H1 (cell line): Measurements from ENCODE around the gene APBA2. TPM values are rescaled to one million over a fixed set of nuclear protein-coding genes. Genes with fewer than 3 reads are reported as not detected.

ENCODE experiments used
- CTCF ChIA-PET: fragments of 300-600 bp; sonication (Branson Sonifier 250); formaldehyde crosslinking; loops from one replicate; lab custom pipeline; 2021; ENCODE audit not compliant: partially characterized antibody; lab: Charles Lee
- POLR2A ChIA-PET: fragments of 300-600 bp; sonication (Branson Sonifier 250); formaldehyde crosslinking; loops from one replicate; lab custom pipeline; 2021; ENCODE audit warnings: inconsistent platforms; ENCODE audit not compliant: partially characterized antibody; lab: Charles Lee
- DNase-seq, 2 experiments: peaks; one replicate each; pipeline versions ENCODE4 v3.0.0 to v3.0.0-alpha.2; 2010 to 2022; ENCODE audit warnings: low spot score in 2 of 2, low read depth in 1 of 2, mixed read lengths in 1 of 2
- FAIRE-seq: peaks from 2 replicates; lab custom pipeline; 2011; peaks lifted over from hg19 to GRCh38; lab: Jason Lieb, UNC
- H2AFZ ChIP-seq: 2 replicates; pipeline ENCODE4 v1.8.1; 2012; ENCODE audit warnings: low read length, inconsistent platforms
- H2AK5ac ChIP-seq: 2 replicates; pipeline ENCODE4 v1.6.1; 2013; ENCODE audit warnings: low read depth, low read length
- H2BK120ac ChIP-seq: replicated peaks from 2 replicates; pipeline ENCODE3; 2013; ENCODE audit warnings: low read depth, low read length, inconsistent platforms
- H2BK12ac ChIP-seq: 2 replicates; pipeline ENCODE4 v1.6.1; 2013; ENCODE audit warnings: low read depth, low read length
- H2BK15ac ChIP-seq: 2 replicates; pipeline ENCODE4 v1.6.1; 2013; ENCODE audit warnings: low read length
- H2BK20ac ChIP-seq: 2 replicates; pipeline ENCODE4 v1.6.1; 2013; ENCODE audit warnings: low read length
- H2BK5ac ChIP-seq: 2 replicates; pipeline ENCODE4 v1.6.1; 2013; ENCODE audit warnings: low read depth, low read length
- H3K14ac ChIP-seq: 2 replicates; pipeline ENCODE4 v1.6.1; 2013; ENCODE audit warnings: inconsistent platforms; ENCODE audit not compliant: insufficient read length
- H3K18ac ChIP-seq: 2 replicates; pipeline ENCODE4 v1.6.1; 2013; ENCODE audit warnings: low read length; ENCODE audit errors: extremely low read depth
- H3K23ac ChIP-seq: 2 replicates; pipeline ENCODE4 v1.6.1; 2013; ENCODE audit warnings: inconsistent platforms; ENCODE audit not compliant: insufficient read length
- H3K23me2 ChIP-seq: 2 replicates; pipeline ENCODE4 v1.6.1; 2013; ENCODE audit warnings: low read depth, low read length
- H3K27ac ChIP-seq: 2 replicates; pipeline ENCODE4 v1.6.1; 2011; ENCODE audit warnings: low read depth, low read length, inconsistent platforms
- H3K27me3 ChIP-seq, 4 experiments: replicated peaks in 1 of 4; 1 replicate in 1 of 4; 2 replicates in 3 of 4; pipeline versions ENCODE4 v1.6.1 to v1.8.1; 2011 to 2013; ENCODE audit warnings: low read length in 3 of 4, mild to moderate bottlenecking in 3 of 4, inconsistent platforms in 2 of 4, mixed read lengths in 2 of 4, moderate library complexity in 1 of 4; ENCODE audit not compliant: control insufficient read depth in 3 of 4, insufficient read depth in 3 of 4; ENCODE audit errors: extremely low read depth in 1 of 4
- H3K36me3 ChIP-seq, 4 experiments: 2 replicates each; pipeline versions ENCODE4 v1.6.1 to v1.8.1; 2011 to 2013; ENCODE audit warnings: mild to moderate bottlenecking in 4 of 4, low read length in 3 of 4, moderate library complexity in 2 of 4, control low read depth in 1 of 4, inconsistent platforms in 1 of 4; ENCODE audit not compliant: insufficient read depth in 4 of 4, control insufficient read depth in 2 of 4
- H3K4ac ChIP-seq: replicated peaks from 2 replicates; pipeline ENCODE3; 2013; ENCODE audit warnings: low read length, low read depth, mixed read lengths, inconsistent platforms; ENCODE audit not compliant: insufficient read length
- H3K4me1 ChIP-seq, 4 experiments: replicated peaks in 1 of 4; 1 replicate in 1 of 4; 2 replicates in 3 of 4; pipeline versions ENCODE4 v1.6.1 to v1.8.1; 2011 to 2013; ENCODE audit warnings: low read length in 3 of 4, inconsistent platforms in 2 of 4, mixed read lengths in 1 of 4; ENCODE audit not compliant: insufficient read depth in 4 of 4, control insufficient read depth in 3 of 4
- H3K4me2 ChIP-seq, 2 experiments: 2 replicates each; pipeline versions ENCODE4 v1.6.1 to v1.8.1; 2011 to 2013; ENCODE audit warnings: low read depth in 2 of 2, low read length in 2 of 2, control low read depth in 1 of 2, inconsistent platforms in 1 of 2, mild to moderate bottlenecking in 1 of 2; ENCODE audit not compliant: insufficient read depth in 1 of 2
- H3K4me3 ChIP-seq, 4 experiments: fragments of 200-600, 300-600 bp in 1 of 4; sonication (generic), shearing (Covaris generic), sonication (Bioruptor Twin) in 1 of 4; 2 replicates each; pipeline versions ENCODE4 v1.5.1 to v1.8.1; 2011 to 2016; ENCODE audit warnings: low read length in 4 of 4, low read depth in 3 of 4, control low read depth in 2 of 4, inconsistent platforms in 2 of 4, mild to moderate bottlenecking in 2 of 4, mixed read lengths in 1 of 4, moderate library complexity in 1 of 4; ENCODE audit not compliant: insufficient read depth in 2 of 4; ENCODE audit errors: extremely low read depth in 1 of 4
- H3K56ac ChIP-seq: replicated peaks from 2 replicates; pipeline ENCODE3; 2013; ENCODE audit warnings: low read depth, mild to moderate bottlenecking, mixed read lengths, low read length, inconsistent platforms; ENCODE audit not compliant: insufficient read length
- H3K79me1 ChIP-seq: 2 replicates; pipeline ENCODE4 v1.6.1; 2013; ENCODE audit warnings: low read depth, low read length, control low read depth
- H3K79me2 ChIP-seq, 2 experiments: 2 replicates each; pipeline versions ENCODE4 v1.6.1 to v1.8.1; 2012 to 2013; ENCODE audit warnings: low read length in 2 of 2, mild to moderate bottlenecking in 2 of 2, inconsistent platforms in 1 of 2; ENCODE audit not compliant: insufficient read depth in 2 of 2, control insufficient read depth in 1 of 2
- H3K9ac ChIP-seq, 4 experiments: replicated peaks in 1 of 4; 1 replicate in 1 of 4; 2 replicates in 3 of 4; pipeline versions ENCODE4 v1.6.1 to v1.8.1; 2011 to 2013; ENCODE audit warnings: low read depth in 3 of 4, low read length in 3 of 4, control low read depth in 2 of 4, mild to moderate bottlenecking in 2 of 4, moderate library complexity in 2 of 4, inconsistent platforms in 1 of 4; ENCODE audit errors: extremely low read depth in 1 of 4
- H3K9me3 ChIP-seq, 2 experiments: 2 replicates each; pipeline versions ENCODE4 v1.6.1 to v1.8.1; 2012 to 2013; ENCODE audit warnings: mild to moderate bottlenecking in 2 of 2, moderate library complexity in 2 of 2, control low read depth in 1 of 2, inconsistent platforms in 1 of 2, low read depth in 1 of 2, low read length in 1 of 2, mixed read lengths in 1 of 2; ENCODE audit not compliant: insufficient read depth in 2 of 2
- H4K20me1 ChIP-seq, 2 experiments: replicated peaks in 1 of 2; 2 replicates each; pipeline versions ENCODE3 to v1.8.1; 2011 to 2013; ENCODE audit warnings: inconsistent platforms in 2 of 2, low read length in 2 of 2, mild to moderate bottlenecking in 1 of 2; ENCODE audit not compliant: insufficient read depth in 2 of 2, control insufficient read depth in 1 of 2
- H4K5ac ChIP-seq: 2 replicates; pipeline ENCODE4 v1.6.1; 2013; ENCODE audit warnings: low read length, low read depth, mixed read lengths, inconsistent platforms; ENCODE audit not compliant: insufficient read length
- H4K8ac ChIP-seq: 2 replicates; pipeline ENCODE4 v1.8.0; 2013; ENCODE audit warnings: mild to moderate bottlenecking, moderate library complexity, low read length, inconsistent platforms; ENCODE audit not compliant: insufficient read depth; ENCODE audit errors: extremely low read depth
- H4K91ac ChIP-seq: replicated peaks from 2 replicates; pipeline ENCODE3; 2013; ENCODE audit warnings: low read length, mixed read lengths, inconsistent platforms; ENCODE audit not compliant: insufficient read length
- RNF2 ChIP-seq: fragments of 200-900, 300-1000 bp; sonication (generic); IDR thresholded peaks from 2 replicates; pipeline ENCODE4 v1.7.1; 2016; ENCODE audit warnings: borderline replicate concordance, low read depth, mild to moderate bottlenecking, antibody characterized with exemption, low read length; ENCODE audit not compliant: poor library complexity, severe bottlenecking; ENCODE audit errors: missing control alignments
- TEAD4 ChIP-seq: IDR thresholded peaks from 2 replicates; pipeline ENCODE4 v1.6.1; 2012; ENCODE audit warnings: low read depth, low read length, inconsistent platforms, mixed read lengths
- WGBS, 2 experiments: shearing (Covaris generic) in 1 of 2; methylation state at CpG; one replicate each; pipeline versions ENCODE4 v1.1.6 to v1.1.7; 2013 to 2015; ENCODE audit warnings: low lambda C conversion rate in 2 of 2, mixed read lengths in 2 of 2, inconsistent platforms in 1 of 2, low coverage in 1 of 2, missing lambda C conversion rate in 1 of 2; ENCODE audit not compliant: insufficient replicate concordance in 2 of 2, insufficient coverage in 1 of 2, insufficient read length in 1 of 2; ENCODE audit errors: extremely low coverage in 1 of 2, missing lambda C conversion rate in 1 of 2; 5-methylcytosine and 5-hydroxymethylcytosine counted together
- polyA plus RNA-seq, 7 experiments: library from polyadenylated mRNA; depleted of rRNA in 3 of 7; stranded (reverse) in 5 of 7; unstranded in 2 of 7; fragments of >200 nt in 5 of 7; fragments of 200-250 nt in 2 of 7; gene quantifications; 1 replicate in 5 of 7; 2 replicates in 1 of 7; 4 replicates in 1 of 7; pipeline versions ENCODE4 v1.2.1 to v1.2.3, GENCODE V29; 2011 to 2013; ENCODE audit warnings: missing spikeins in 2 of 7, mixed read lengths in 2 of 7
- total RNA-seq: library from RNA; stranded (reverse); fragmentation: NEBNext Ultra II Directional; extraction: Animal tissue kit (Norgen Biotek cat#: 25700); gene quantifications from 2 replicates; pipeline ENCODE4 v1.2.1, GENCODE V29; 2021

Gene APBA2
- total and polyA plus RNA-seq, 2 of the 8 experiments (the other 6 are each of a cell fraction or from before 2014, with no cell fraction given), result 15.5 to 19.0 TPM

DNA sequence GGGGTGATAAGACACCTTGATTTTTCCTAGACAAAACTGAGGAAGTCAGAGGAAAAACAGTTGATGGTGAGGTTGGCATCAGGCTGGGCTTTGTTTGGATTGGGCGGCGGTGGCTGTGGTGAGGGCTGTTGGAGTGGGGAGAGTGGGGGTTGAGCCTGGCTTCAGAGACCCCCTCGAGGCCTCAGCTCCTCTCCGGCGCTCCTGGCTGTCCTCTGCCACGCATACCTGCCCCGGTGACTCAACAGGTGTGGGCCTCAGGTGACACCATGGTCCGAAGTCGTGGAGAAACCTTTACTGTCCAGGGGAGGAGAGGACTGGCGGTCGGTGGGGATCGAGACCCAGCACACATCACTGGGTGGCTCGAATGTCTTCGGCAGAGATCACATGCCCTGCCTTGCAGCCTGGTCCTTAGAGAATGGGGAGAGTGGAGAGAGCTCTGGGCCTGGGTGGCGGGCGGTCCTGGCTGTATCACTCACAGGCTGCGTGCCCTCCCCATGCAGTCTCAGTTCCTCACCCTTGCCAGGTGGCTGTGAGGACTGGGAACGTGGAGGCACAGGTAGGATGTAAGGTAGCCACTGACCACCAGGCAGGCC lies 2.6 kb downstream of the APBA2 start:
- no peak overlapping the region for H4K8ac ChIP-seq
- H3K23me2 ChIP-seq, result peaks cover 3% of the 10 kb centered on the region; the same call in 1 of the 2 replicates
- H4K5ac ChIP-seq, result no peak overlapping the region
- H3K36me3 ChIP-seq, result no peaks in the 10 kb centered on the region
- H3K9ac ChIP-seq, result no peak overlapping the region
- no peak overlapping the region for H2BK120ac ChIP-seq
- H3K18ac ChIP-seq, result no peak overlapping the region
- 0 out of 2 replicates have a peak overlapping the region, but pooled peaks have one; percentile 9 for H2AK5ac ChIP-seq
- no peak overlapping the region for H3K27ac ChIP-seq
- peaks cover 0 to 8% (median 4%) of the 10 kb centered on the region in 4 experiments; a peak in 4 of 7 replicates for H3K4me1 ChIP-seq
- H3K9me3 ChIP-seq, result no peaks in the 10 kb centered on the region
- H3K4me3 ChIP-seq, result no peak overlapping the region
- H3K14ac ChIP-seq, result no peak overlapping the region
- H4K20me1 ChIP-seq, result no peaks in the 10 kb centered on the region
- H3K27me3 ChIP-seq, result peaks cover 7 to 34% (median 29%) of the 10 kb centered on the region in 4 experiments; a peak in 6 of 7 replicates
- DNase-seq (no peak), FAIRE-seq (no peak)
- H3K4me2 ChIP-seq, result no peak overlapping the region
- no peak overlapping the region for H2BK5ac ChIP-seq
- H3K79me1 ChIP-seq, result no peaks in the 10 kb centered on the region; the same call in 1 of the 2 replicates
- no peak overlapping the region for H2BK20ac ChIP-seq
- no peak overlapping the region for H3K56ac ChIP-seq
- no peaks in the 10 kb centered on the region for H3K79me2 ChIP-seq
- no peak for TF ChIP-seq TEAD4
- TF ChIP-seq RNF2, result no peak
- CTCF ChIA-PET, result interaction anchor here (0.7 to 2.2 kb wide), 5 partner anchors 14 to 87 kb away, joined by 3 to 11 read pairs (median 4); no protein-coding TSS in a partner anchor
- POLR2A ChIA-PET, result interaction anchor here (1.2 kb wide), 1 partner anchor 9 kb away, joined by 3 read pairs; no protein-coding TSS in a partner anchor
- no peak overlapping the region for H4K91ac ChIP-seq
- H3K4ac ChIP-seq, result no peak overlapping the region
- H3K23ac ChIP-seq, result no peak overlapping the region
- 85% methylated on average over 16 of the region's 18 CpGs; no CpG with 5 or more reads in 1 of the 2 experiments for WGBS, 2 experiments
- H2BK12ac ChIP-seq, result no peak overlapping the region
- H2AFZ ChIP-seq, result no peak overlapping the region
- no peak overlapping the region for H2BK15ac ChIP-seq
